Osteoblast (primary cell): Measurements from ENCODE around the gene MICB. TPM values are rescaled to one million over a fixed set of nuclear protein-coding genes. Genes with fewer than 3 reads are reported as not detected.

Experiments used
- DNase-seq: peaks from one replicate; pipeline ENCODE4 v3.0.0; 2011; ENCODE audit warnings: low spot score, mixed read lengths; ENCODE audit not compliant: insufficient read length; ENCODE audit errors: missing footprints
- H2AFZ ChIP-seq: 2 replicates; pipeline ENCODE4 v1.6.0; 2011; ENCODE audit warnings: mild to moderate bottlenecking, low read length
- H3K27ac ChIP-seq: 2 replicates; pipeline ENCODE4 v1.5.1; 2011; ENCODE audit warnings: mild to moderate bottlenecking, low read depth, low read length, moderate library complexity
- H3K27me3 ChIP-seq: 2 replicates; pipeline ENCODE4 v1.6.0; 2012; ENCODE audit warnings: mild to moderate bottlenecking, control low read depth, inconsistent platforms, low read length, moderate library complexity; ENCODE audit not compliant: insufficient read depth
- H3K36me3 ChIP-seq: 2 replicates; pipeline ENCODE4 v1.5.1; 2011; ENCODE audit warnings: mild to moderate bottlenecking, low read length, control low read depth, moderate library complexity; ENCODE audit not compliant: insufficient read depth
- H3K4me1 ChIP-seq: 2 replicates; pipeline ENCODE4 v1.5.1; 2011; ENCODE audit warnings: mild to moderate bottlenecking, low read length, control low read depth, moderate library complexity; ENCODE audit not compliant: insufficient read depth
- H3K4me2 ChIP-seq: 2 replicates; pipeline ENCODE4 v1.6.0; 2011; ENCODE audit warnings: mild to moderate bottlenecking, low read length; ENCODE audit not compliant: insufficient read depth
- H3K4me3 ChIP-seq: fragments of 200-600 bp; sonication (generic); 3 replicates; pipeline ENCODE4 v1.5.1; 2012; ENCODE audit warnings: mild to moderate bottlenecking, low read length, inconsistent platforms; ENCODE audit not compliant: insufficient read depth
- H3K79me2 ChIP-seq: 2 replicates; pipeline ENCODE4 v1.6.0; 2012; ENCODE audit warnings: mild to moderate bottlenecking, low read length, control low read depth, inconsistent platforms; ENCODE audit not compliant: insufficient read depth
- H3K9me3 ChIP-seq: 2 replicates; pipeline ENCODE4 v1.5.1; 2011; ENCODE audit warnings: low read depth, low read length, control low read depth
- H4K20me1 ChIP-seq: 2 replicates; pipeline ENCODE4 v1.6.0; 2012; ENCODE audit warnings: mild to moderate bottlenecking, low read length, control low read depth; ENCODE audit not compliant: insufficient read depth
- total RNA-seq: library from RNA; depleted of rRNA; stranded (reverse); fragments of >200 nt; gene quantifications from 2 replicates; pipeline ENCODE4 v1.2.3, GENCODE V29; 2012
- TF ChIP-seq, protein P1 (sequence below): IDR thresholded peaks from 2 replicates; pipeline ENCODE4 v1.5.1; 2011; ENCODE audit warnings: mild to moderate bottlenecking, low read depth, low read length, moderate library complexity; ENCODE audit errors: extremely low read depth

The MICB gene
- total RNA-seq, 1 donor, result 14.1 TPM

DNA sequence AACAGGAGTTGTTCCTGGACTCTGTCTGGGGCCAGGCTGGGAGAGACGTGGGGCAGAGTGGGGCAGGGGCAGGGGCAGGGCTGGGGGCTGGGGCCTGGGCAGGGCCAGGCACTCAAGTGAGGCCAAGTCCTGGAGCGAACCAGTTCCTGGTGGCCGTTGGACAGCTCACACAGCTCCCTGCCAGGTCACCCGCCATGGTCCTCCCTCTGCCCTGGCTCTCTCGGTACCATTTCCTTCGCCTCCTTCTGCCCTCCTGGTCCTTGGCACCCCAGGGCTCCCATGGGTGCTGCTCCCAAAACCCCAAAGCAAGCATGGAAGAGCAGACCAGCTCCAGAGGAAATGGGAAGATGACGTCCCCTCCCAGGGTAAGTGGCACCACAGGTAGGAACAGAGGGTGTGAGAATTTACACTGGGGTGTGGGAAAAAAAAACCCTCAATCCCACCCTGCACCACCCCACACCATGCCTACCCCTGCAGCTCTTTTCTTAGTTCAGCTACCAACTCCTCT is 30.9 kb downstream of the MICB start, which contains the start of gene MCCD1:
TSS of gene MCCD1 (plus strand) at position 142 of the 508 bp plus-strand sequence. CDS start at position 195, 53 bp downstream.
- Histone ChIP-seq H3K27ac (no peak within 1 kb of the TSS), H3K4me1 (peaks cover 17% of the 10 kb centered on the region), H2AFZ (no peak within 1 kb of the TSS), H3K9me3 (no peaks in the 10 kb centered on the region), H3K79me2 (peaks cover 3% of the 10 kb centered on the region), H3K27me3 (no peaks in the 10 kb centered on the region), H3K4me3 (no peak within 1 kb of the TSS), H3K4me2 (no peak within 1 kb of the TSS), H4K20me1 (peaks cover 39% of the 10 kb centered on the region), H3K36me3 (peaks cover 34% of the 10 kb centered on the region)
- TF ChIP-seq, protein P1, sequence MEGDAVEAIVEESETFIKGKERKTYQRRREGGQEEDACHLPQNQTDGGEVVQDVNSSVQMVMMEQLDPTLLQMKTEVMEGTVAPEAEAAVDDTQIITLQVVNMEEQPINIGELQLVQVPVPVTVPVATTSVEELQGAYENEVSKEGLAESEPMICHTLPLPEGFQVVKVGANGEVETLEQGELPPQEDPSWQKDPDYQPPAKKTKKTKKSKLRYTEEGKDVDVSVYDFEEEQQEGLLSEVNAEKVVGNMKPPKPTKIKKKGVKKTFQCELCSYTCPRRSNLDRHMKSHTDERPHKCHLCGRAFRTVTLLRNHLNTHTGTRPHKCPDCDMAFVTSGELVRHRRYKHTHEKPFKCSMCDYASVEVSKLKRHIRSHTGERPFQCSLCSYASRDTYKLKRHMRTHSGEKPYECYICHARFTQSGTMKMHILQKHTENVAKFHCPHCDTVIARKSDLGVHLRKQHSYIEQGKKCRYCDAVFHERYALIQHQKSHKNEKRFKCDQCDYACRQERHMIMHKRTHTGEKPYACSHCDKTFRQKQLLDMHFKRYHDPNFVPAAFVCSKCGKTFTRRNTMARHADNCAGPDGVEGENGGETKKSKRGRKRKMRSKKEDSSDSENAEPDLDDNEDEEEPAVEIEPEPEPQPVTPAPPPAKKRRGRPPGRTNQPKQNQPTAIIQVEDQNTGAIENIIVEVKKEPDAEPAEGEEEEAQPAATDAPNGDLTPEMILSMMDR, result no peak
- DNase-seq, result peak; percentile 62

DNA sequence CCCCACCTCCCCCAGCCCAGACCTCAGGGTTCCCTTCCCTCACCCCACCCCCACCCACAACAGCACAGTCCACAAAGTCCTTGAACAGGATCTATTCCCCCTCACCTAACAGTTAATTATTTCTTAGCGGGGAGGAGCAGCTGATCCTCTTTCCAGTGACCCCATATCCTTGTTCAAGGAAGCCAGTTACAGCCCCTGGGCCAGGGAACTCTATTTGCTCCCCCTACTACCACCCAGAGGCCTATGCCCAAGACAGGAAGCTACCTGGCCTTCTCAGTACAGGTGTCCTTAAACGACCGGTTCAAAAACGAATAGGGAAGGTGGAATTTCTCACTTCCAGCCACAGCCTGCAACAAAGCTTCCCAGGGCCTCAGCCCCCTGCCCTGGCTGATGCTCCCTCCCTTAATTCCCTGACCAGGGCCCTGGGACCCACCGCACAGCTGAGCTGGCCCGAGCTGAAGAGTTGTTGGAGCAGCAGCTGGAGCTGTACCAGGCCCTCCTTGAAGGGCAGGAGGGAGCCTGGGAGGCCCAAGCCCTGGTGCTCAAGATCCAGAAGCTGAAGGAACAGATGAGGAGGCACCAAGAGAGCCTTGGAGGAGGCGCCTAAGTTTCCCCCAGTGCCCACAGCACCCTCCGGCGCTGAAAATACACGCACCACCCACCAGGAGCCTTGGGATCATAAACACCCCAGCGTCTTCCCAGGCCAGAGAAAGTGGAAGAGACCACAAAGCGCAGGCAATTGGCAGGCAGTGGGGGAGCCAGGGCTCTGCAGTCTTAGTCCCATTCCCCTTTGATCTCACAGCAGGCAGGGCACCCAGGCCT is 31.6 kb downstream of the MICB start:
- peaks cover 17% of the 10 kb centered on the region for H3K4me1 ChIP-seq
- no peaks in the 10 kb centered on the region for H3K9me3 ChIP-seq
- DNase-seq, result no peak
- peaks cover 45% of the 10 kb centered on the region for H4K20me1 ChIP-seq
- H3K27me3 ChIP-seq, result no peaks in the 10 kb centered on the region
- no peak overlapping the region for H3K27ac ChIP-seq
- H3K79me2 ChIP-seq, result peaks cover 8% of the 10 kb centered on the region
- TF ChIP-seq, protein P1, result no peak
- H3K4me3 ChIP-seq, result no peak overlapping the region
- no peak overlapping the region for H3K4me2 ChIP-seq
- H3K36me3 ChIP-seq, result peaks cover 41% of the 10 kb centered on the region
- no peak overlapping the region for H2AFZ ChIP-seq

DNA sequence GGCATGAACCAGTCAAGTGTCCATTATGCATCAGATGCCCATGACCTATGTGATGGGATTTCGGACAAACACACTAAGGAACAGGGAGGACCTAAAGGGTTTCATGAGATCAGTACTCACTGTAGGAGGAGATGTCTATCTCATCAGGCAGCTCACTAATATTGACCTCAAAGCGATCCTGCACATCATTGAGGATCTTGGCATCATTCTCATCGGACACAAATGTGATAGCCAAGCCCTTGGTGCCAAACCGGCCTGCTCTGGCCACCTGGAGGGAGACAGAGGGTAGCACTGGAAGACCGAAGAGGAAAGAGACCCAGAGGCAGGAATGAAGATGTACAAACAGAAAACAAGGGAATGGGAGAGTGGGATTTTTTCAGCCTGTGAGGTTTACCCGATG is 32.7 kb downstream of the MICB start:
- TF ChIP-seq, protein P1, result peak; percentile 10
- H3K27me3 ChIP-seq, result no peaks in the 10 kb centered on the region
- DNase-seq, result no peak
- H2AFZ ChIP-seq, result no peak overlapping the region
- peaks cover 52% of the 10 kb centered on the region for H3K36me3 ChIP-seq
- no peak overlapping the region for H3K27ac ChIP-seq
- H3K9me3 ChIP-seq, result no peaks in the 10 kb centered on the region
- H3K79me2 ChIP-seq, result peaks cover 18% of the 10 kb centered on the region
- peaks cover 15% of the 10 kb centered on the region for H3K4me1 ChIP-seq
- H3K4me2 ChIP-seq, result no peak overlapping the region
- no peak overlapping the region for H3K4me3 ChIP-seq
- peaks cover 57% of the 10 kb centered on the region for H4K20me1 ChIP-seq

DNA sequence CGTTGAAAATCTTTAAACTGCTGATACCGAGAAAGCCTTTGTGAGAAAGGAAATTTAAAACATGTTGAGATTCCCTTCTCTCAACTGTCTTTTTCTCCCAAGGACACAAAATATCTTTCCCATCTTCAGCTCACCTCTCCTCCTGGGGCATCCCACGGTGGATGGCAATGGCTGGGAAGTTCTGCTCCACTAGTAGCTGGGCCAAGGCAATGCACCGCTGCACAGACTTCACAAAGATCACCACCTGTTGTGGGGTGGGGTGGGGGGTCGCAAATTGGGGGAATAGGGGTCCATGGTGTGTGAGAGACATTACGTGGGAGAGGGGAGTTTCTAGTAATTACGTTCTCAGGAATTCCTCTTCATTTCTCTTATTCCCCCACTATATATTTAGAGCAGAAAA is 33.2 kb downstream of the MICB start:
- peaks cover 57% of the 10 kb centered on the region for H3K36me3 ChIP-seq
- TF ChIP-seq, protein P1, result no peak

More for the DNA sequence above, 33.2 kb downstream of the MICB start:
- Histone ChIP-seq H3K27ac (no peak overlapping the region), H3K4me2 (no peak overlapping the region), H3K9me3 (no peaks in the 10 kb centered on the region), H3K27me3 (no peaks in the 10 kb centered on the region), H4K20me1 (peaks cover 62% of the 10 kb centered on the region), H3K79me2 (peaks cover 23% of the 10 kb centered on the region), H3K4me3 (no peak overlapping the region), H2AFZ (no peak overlapping the region), H3K4me1 (peaks cover 10% of the 10 kb centered on the region)
- DNase-seq, result peak; percentile 80
